IMR-90 (cell line): ENCODE measurements around the gene C1QTNF7. TPM values are rescaled to one million over a fixed set of nuclear protein-coding genes. Genes with fewer than 3 reads are reported as not detected.

Experiments used
- ATAC-seq: fragments of 200-7000 bp; cut with Tn5 transposase; 2 replicates; pipeline ENCODE4 v1.9.1; 2020; ENCODE audit warnings: low read depth, mild to moderate bottlenecking, moderate library complexity
- BruUV-seq: library from RNA; stranded (reverse); fragments of 400-500 nt; replicated peaks from 2 replicates; lab custom pipeline; 2021; lab: Mats Ljungman, UMichigan
- CTCF ChIA-PET: fragments of 300-600 bp; formaldehyde crosslinking; extraction: SDS; loops from one replicate; lab custom pipeline; 2021; ENCODE audit warnings: antibody characterized with exemption; lab: Yijun Ruan, JAX
- POLR2A ChIA-PET: fragments of 300-600 bp; sonication (Branson Sonifier 250); formaldehyde crosslinking; loops from one replicate; lab custom pipeline; 2022; ENCODE audit warnings: antibody characterized with exemption; ENCODE audit not compliant: unreplicated experiment; lab: Charles Lee
- DNase-seq: peaks from one replicate; pipeline ENCODE4 v3.0.0; 2013
- H2AFZ ChIP-seq: replicated peaks from 2 replicates; pipeline ENCODE3; 2013; ENCODE audit warnings: low read length, mild to moderate bottlenecking; ENCODE audit not compliant: poor library complexity
- H2AK5ac ChIP-seq: 2 replicates; pipeline ENCODE4 v1.6.1; 2013; ENCODE audit warnings: low read depth, low read length, inconsistent platforms
- H2AK9ac ChIP-seq: replicated peaks from 2 replicates; pipeline ENCODE3; 2013; ENCODE audit warnings: mild to moderate bottlenecking, low read depth, low read length, moderate library complexity; ENCODE audit not compliant: poor library complexity
- H2BK120ac ChIP-seq: 2 replicates; pipeline ENCODE4 v1.6.1; 2013; ENCODE audit warnings: low read depth, low read length, inconsistent platforms
- H2BK15ac ChIP-seq: 3 replicates; pipeline ENCODE4 v1.6.1; 2013; ENCODE audit warnings: low read depth, low read length, inconsistent platforms
- H2BK20ac ChIP-seq: 2 replicates; pipeline ENCODE4 v1.6.1; 2013; ENCODE audit warnings: low read depth, mild to moderate bottlenecking, inconsistent platforms, low read length, moderate library complexity
- H2BK5ac ChIP-seq: 2 replicates; pipeline ENCODE4 v1.6.1; 2013; ENCODE audit warnings: mild to moderate bottlenecking, low read depth, low read length, inconsistent platforms; ENCODE audit not compliant: poor library complexity, severe bottlenecking
- H3K14ac ChIP-seq: replicated peaks from 2 replicates; pipeline ENCODE4 v1.6.1; 2013; ENCODE audit warnings: low read depth, low read length, inconsistent platforms
- H3K18ac ChIP-seq: 2 replicates; pipeline ENCODE4 v1.6.1; 2013; ENCODE audit warnings: low read depth, low read length, control low read depth
- H3K23ac ChIP-seq: 2 replicates; pipeline ENCODE4 v1.6.1; 2013; ENCODE audit warnings: low read depth, low read length, inconsistent platforms
- H3K27ac ChIP-seq: 2 replicates; pipeline ENCODE4 v1.5.1; 2013; ENCODE audit warnings: mild to moderate bottlenecking, control low read depth, low read length; ENCODE audit not compliant: insufficient read depth
- H3K27me3 ChIP-seq: 2 replicates; pipeline ENCODE4 v1.6.1; 2013; ENCODE audit warnings: low read length; ENCODE audit not compliant: control insufficient read depth, insufficient read depth
- H3K36me3 ChIP-seq: 2 replicates; pipeline ENCODE4 v1.6.1; 2013; ENCODE audit warnings: low read length, mixed read lengths; ENCODE audit not compliant: control insufficient read depth, insufficient read depth
- H3K4ac ChIP-seq: 2 replicates; pipeline ENCODE4 v1.6.1; 2013; ENCODE audit warnings: low read depth, low read length, inconsistent platforms
- H3K4me1 ChIP-seq: 2 replicates; pipeline ENCODE4 v1.6.1; 2013; ENCODE audit warnings: low read length, mixed read lengths; ENCODE audit not compliant: control insufficient read depth, insufficient read depth
- H3K4me2 ChIP-seq: 2 replicates; pipeline ENCODE4 v1.6.1; 2013; ENCODE audit warnings: low read depth, mild to moderate bottlenecking, control low read depth, low read length, moderate library complexity
- H3K4me3 ChIP-seq: 2 replicates; pipeline ENCODE4 v1.5.1; 2013; ENCODE audit warnings: low read depth, mild to moderate bottlenecking, control low read depth, low read length, moderate library complexity; ENCODE audit not compliant: insufficient read depth
- H3K56ac ChIP-seq: 2 replicates; pipeline ENCODE4 v1.6.1; 2013; ENCODE audit warnings: low read length, inconsistent platforms; ENCODE audit not compliant: insufficient read depth; ENCODE audit errors: extremely low read depth
- H3K79me1 ChIP-seq, 2 experiments: 2 replicates each; pipeline ENCODE4 v1.6.1; 2013; ENCODE audit warnings: low read length in 2 of 2, inconsistent platforms in 1 of 2, low read depth in 1 of 2
- H3K9ac ChIP-seq: 2 replicates; pipeline ENCODE4 v1.6.1; 2013; ENCODE audit warnings: low read depth, low read length, control low read depth
- H3K9me1 ChIP-seq: 2 replicates; pipeline ENCODE4 v1.6.1; 2013; ENCODE audit warnings: low read length, inconsistent platforms; ENCODE audit not compliant: insufficient read depth
- H3K9me3 ChIP-seq: 2 replicates; pipeline ENCODE4 v1.6.1; 2013; ENCODE audit warnings: low read length; ENCODE audit not compliant: control insufficient read depth, insufficient read depth
- H4K20me1 ChIP-seq: 2 replicates; pipeline ENCODE4 v1.6.1; 2013; ENCODE audit warnings: low read length, inconsistent platforms; ENCODE audit not compliant: insufficient read depth
- H4K5ac ChIP-seq: 2 replicates; pipeline ENCODE4 v1.6.1; 2013; ENCODE audit warnings: mild to moderate bottlenecking, low read depth, low read length, control low read depth
- H4K8ac ChIP-seq, 2 experiments: 2 replicates each; pipeline ENCODE4 v1.6.1; 2013; ENCODE audit warnings: low read depth in 2 of 2, low read length in 2 of 2, control low read depth in 1 of 2, inconsistent platforms in 1 of 2
- H4K91ac ChIP-seq: 2 replicates; pipeline ENCODE4 v1.6.1; 2013; ENCODE audit warnings: low read depth, low read length, inconsistent platforms; ENCODE audit not compliant: insufficient read depth
- CEBPB ChIP-seq: IDR thresholded peaks from 2 replicates; pipeline ENCODE4 v1.6.1; 2012; ENCODE audit warnings: low read depth, low read length, improper control_type of control experiment
- MAFK ChIP-seq: IDR thresholded peaks from 2 replicates; pipeline ENCODE4 v1.6.1; 2012; ENCODE audit warnings: low read depth, low read length, improper control_type of control experiment
- MXI1 ChIP-seq: IDR thresholded peaks from 2 replicates; pipeline ENCODE4 v1.6.1; 2012; ENCODE audit warnings: low read depth, mild to moderate bottlenecking, low read length, moderate library complexity, borderline replicate concordance
- WGBS, 2 experiments: methylation state at CpG; one replicate each; pipeline versions ENCODE4 v1.1.5 to v1.1.7; 2013; ENCODE audit warnings: missing lambda C conversion rate in 2 of 2; ENCODE audit not compliant: insufficient read length in 1 of 2; ENCODE audit errors: extremely low coverage in 2 of 2; 5-methylcytosine and 5-hydroxymethylcytosine counted together
- dilution Hi-C: fragments of 300-500 bp; cut with HindIII; formaldehyde crosslinking; loops from one replicate; pipeline ENCODE4 v1.14.3; 2018; ENCODE audit warnings: low sequenced_read_pairs; ENCODE audit not compliant: unreplicated experiment
- in situ Hi-C: fragments of 300-500 bp; cut with MboI; formaldehyde crosslinking; loops from 3 replicates; pipeline ENCODE4 v1.14.3; 2019; ENCODE audit warnings: low sequenced_read_pairs, inconsistent platforms, mixed read lengths
- intact Hi-C: fragments of 100-400 bp; cut with micrococcal nuclease; formaldehyde crosslinking; loops from 2 replicates; pipeline ENCODE4 v1.10.0; 2022
- polyA plus RNA-seq, 3 experiments: library from polyadenylated mRNA; depleted of rRNA; stranded (reverse); fragments of >200 nt; gene quantifications; 2 replicates each; pipeline ENCODE4 v1.2.3, GENCODE V29; 2012; ENCODE audit warnings: low replicate concordance in 1 of 3
- total RNA-seq: library from RNA; depleted of rRNA; stranded (reverse); fragments of >200 nt; gene quantifications from 2 replicates; pipeline ENCODE4 v1.2.3, GENCODE V29; 2012

Gene C1QTNF7
- total and polyA plus RNA-seq, 2 of the 4 experiments (the other 2 are of a cell fraction): 0.12 to 0.18 TPM

GRCh38 chr4:15451866-15452765 lies 24.3 kb downstream of the C1QTNF7 start (continued):
- TF ChIP-seq MXI1: no peak

GRCh38 chr4:15455290-15455689 lies 27.5 kb downstream of the C1QTNF7 start:
- H3K14ac ChIP-seq: no peak overlapping the region
- H2BK5ac ChIP-seq: no peak overlapping the region
- 0 out of 3 replicates have a peak overlapping the region, but pooled peaks have one; percentile 46 for H2BK15ac ChIP-seq
- peak; percentile 50 for DNase-seq
- BruUV-seq: no TSS peak
- ChIA-PET POLR2A (no interaction called here), CTCF (interaction anchor here (0.6 kb wide), 1 partner anchor 182 kb away, joined by 6 read pairs; no protein-coding TSS in a partner anchor)
- in situ Hi-C loops (loop anchor here (5.0 to 25.0 kb wide), 5 partner anchors 120 to 1818 kb away; partner anchors contain the start of gene BOD1L1), intact Hi-C loops (loop anchor here (5.0 kb wide), 1 partner anchor 438 kb away; no protein-coding TSS in a partner anchor), dilution Hi-C loops (no loop called here)
- no peak overlapping the region for H3K4me3 ChIP-seq
- H2AFZ ChIP-seq: no peak overlapping the region
- H3K4me2 ChIP-seq: no peak overlapping the region
- whole genome bisulfite sequencing, 2 experiments: no CpG with 5 or more reads among the region's 3 CpGs
- H3K9me3 ChIP-seq: no peaks in the 10 kb centered on the region
- peak overlapping the region; percentile 17 for H4K5ac ChIP-seq
- no peaks in the 10 kb centered on the region for H3K79me1 ChIP-seq
- H4K91ac ChIP-seq: peak overlapping the region; percentile 0; the same call in 1 of the 2 replicates
- no peak for ATAC-seq
- peak overlapping the region; percentile 45 for H2BK120ac ChIP-seq
- peaks cover 36% of the 10 kb centered on the region for H3K4me1 ChIP-seq
- TF ChIP-seq CEBPB (peak; percentile 88), MAFK (no peak)
- peaks cover 18% of the 10 kb centered on the region for H3K9me1 ChIP-seq
- H3K27me3 ChIP-seq: no peaks in the 10 kb centered on the region; the same call in 1 of the 2 replicates
- peak overlapping the region in 1 of 2 experiments; percentile 45; a peak in 1 of 4 replicates for H4K8ac ChIP-seq
- H3K4ac ChIP-seq: peak overlapping the region; percentile 8
- peaks cover 8% of the 10 kb centered on the region; the same call in 1 of the 2 replicates for H4K20me1 ChIP-seq
- no peak overlapping the region for H3K56ac ChIP-seq
- peak overlapping the region; percentile 57 for H3K18ac ChIP-seq
- no peak overlapping the region for H3K27ac ChIP-seq
- H2AK5ac ChIP-seq: peak overlapping the region; percentile 48; the same call in 1 of the 2 replicates
- no peak overlapping the region for H3K23ac ChIP-seq
- no peaks in the 10 kb centered on the region for H3K36me3 ChIP-seq
- no peak overlapping the region for H3K9ac ChIP-seq
- H2BK20ac ChIP-seq: peak overlapping the region; percentile 2; the same call in 1 of the 2 replicates
- H2AK9ac ChIP-seq: no peak overlapping the region
